ENCODE results near the gene ARHGEF37. TPM values are rescaled to one million over a fixed set of nuclear protein-coding genes. Genes with fewer than 3 reads are reported as not detected.

The ARHGEF37 gene
- total and polyA plus RNA-seq, 2 donors (not counting 1 experiment from before 2014, with no cell fraction given): 0.31 to 5.3 TPM

DNA sequence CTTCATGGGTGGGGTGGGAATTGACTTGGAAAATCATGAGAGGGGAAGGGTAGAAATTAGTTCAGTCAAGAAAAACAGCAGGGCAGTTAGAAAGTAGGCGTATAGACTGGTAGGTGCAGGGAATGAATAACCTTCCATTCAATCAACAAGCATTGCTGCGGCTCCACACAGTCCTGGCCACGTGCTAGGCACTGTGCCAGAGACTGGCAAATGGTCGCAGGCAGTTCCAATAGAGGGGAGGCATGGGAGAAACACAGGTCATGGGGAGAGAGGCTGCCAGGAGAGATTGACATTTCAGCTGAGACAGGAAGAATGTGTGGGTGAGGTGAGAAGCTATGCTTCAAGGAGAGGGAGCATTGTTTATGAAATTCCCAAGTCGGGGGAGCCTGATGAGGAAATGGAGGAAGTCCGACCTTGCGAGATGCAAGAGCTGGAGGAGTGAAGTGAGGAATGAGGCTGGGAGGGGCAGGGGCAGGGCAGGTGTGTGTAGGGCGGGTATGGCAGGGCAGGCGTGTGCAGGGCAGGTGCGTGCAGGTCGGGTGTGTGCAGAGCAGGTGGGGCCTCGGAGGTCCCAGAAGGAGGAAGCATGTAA, 94.4 kb downstream of the ARHGEF37 start:
- peaks cover 6% of the 10 kb centered on the region for H3K27me3 ChIP-seq (ENCODE audit: control insufficient read depth, insufficient read depth, low read length)
- H3K27ac ChIP-seq (ENCODE audit: insufficient read depth, low read length): no peak overlapping the region
- no peak overlapping the region for H3K4me2 ChIP-seq (ENCODE audit: extremely low read depth, insufficient read depth, low read length)
- H3K9me3 ChIP-seq (ENCODE audit: control insufficient read depth, insufficient read depth, low read depth, low read length): no peaks in the 10 kb centered on the region
- no peak overlapping the region for H2AFZ ChIP-seq (ENCODE audit: low read length)
- TF ChIP-seq EZH2 (IDR thresholded peaks at IDR 0.05; ENCODE audit: low read length, missing control alignments): no peak
- TF ChIP-seq, protein P1, sequence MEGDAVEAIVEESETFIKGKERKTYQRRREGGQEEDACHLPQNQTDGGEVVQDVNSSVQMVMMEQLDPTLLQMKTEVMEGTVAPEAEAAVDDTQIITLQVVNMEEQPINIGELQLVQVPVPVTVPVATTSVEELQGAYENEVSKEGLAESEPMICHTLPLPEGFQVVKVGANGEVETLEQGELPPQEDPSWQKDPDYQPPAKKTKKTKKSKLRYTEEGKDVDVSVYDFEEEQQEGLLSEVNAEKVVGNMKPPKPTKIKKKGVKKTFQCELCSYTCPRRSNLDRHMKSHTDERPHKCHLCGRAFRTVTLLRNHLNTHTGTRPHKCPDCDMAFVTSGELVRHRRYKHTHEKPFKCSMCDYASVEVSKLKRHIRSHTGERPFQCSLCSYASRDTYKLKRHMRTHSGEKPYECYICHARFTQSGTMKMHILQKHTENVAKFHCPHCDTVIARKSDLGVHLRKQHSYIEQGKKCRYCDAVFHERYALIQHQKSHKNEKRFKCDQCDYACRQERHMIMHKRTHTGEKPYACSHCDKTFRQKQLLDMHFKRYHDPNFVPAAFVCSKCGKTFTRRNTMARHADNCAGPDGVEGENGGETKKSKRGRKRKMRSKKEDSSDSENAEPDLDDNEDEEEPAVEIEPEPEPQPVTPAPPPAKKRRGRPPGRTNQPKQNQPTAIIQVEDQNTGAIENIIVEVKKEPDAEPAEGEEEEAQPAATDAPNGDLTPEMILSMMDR (conservative IDR thresholded peaks at IDR 0.05 in 1 of 2, IDR thresholded peaks at IDR 0.05 in 1 of 2; ENCODE audit: low read depth in 1 of 2, low read length in 2 of 2): no peak
- no peaks in the 10 kb centered on the region for H3K79me2 ChIP-seq (ENCODE audit: control insufficient read depth, insufficient read depth, low read length)
- no peaks in the 10 kb centered on the region for H3K36me3 ChIP-seq (ENCODE audit: control insufficient read depth, insufficient read depth, low read length)
- H3K4me1 ChIP-seq (ENCODE audit: control insufficient read depth, extremely low read depth, insufficient read depth, low read length): no peaks in the 10 kb centered on the region
- H3K9ac ChIP-seq (ENCODE audit: insufficient read depth, low read length): no peak overlapping the region
- no peak overlapping the region for H3K4me3 ChIP-seq (replicated peaks in 1 of 4; ENCODE audit: control extremely low read depth in 1 of 4, insufficient read depth in 1 of 4, low read depth in 3 of 4, low read length in 4 of 4)
- no peaks in the 10 kb centered on the region for H4K20me1 ChIP-seq (ENCODE audit: control insufficient read depth, extremely low read depth, insufficient read depth, low read length)
- no peak for DNase-seq (ENCODE audit: low read depth in 2 of 2)

DNA sequence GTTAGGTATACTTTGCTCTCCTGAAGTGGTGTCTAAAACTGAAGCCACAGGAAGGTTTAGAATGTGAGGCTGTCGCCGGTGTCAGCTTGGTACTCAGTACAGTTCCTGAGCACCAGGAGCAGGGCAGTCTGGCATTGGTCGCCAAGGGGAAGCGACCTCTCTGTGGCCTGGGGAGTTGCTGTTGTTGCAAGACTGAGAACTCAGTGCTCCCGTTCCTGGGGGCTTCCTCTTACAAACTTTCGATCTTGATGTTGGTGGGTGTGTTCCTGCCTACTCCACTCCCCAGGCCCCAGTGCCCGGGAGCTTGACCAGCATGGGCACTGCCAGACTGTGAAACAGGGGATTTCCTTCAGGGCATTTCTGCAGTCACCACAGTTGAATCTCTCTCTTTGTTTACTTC, 96.4 kb downstream of the ARHGEF37 start:
- Histone ChIP-seq H3K4me2 (ENCODE audit: extremely low read depth, insufficient read depth, low read length) (no peak overlapping the region), H3K9me3 (ENCODE audit: control insufficient read depth, insufficient read depth, low read depth, low read length) (no peaks in the 10 kb centered on the region), H3K79me2 (ENCODE audit: control insufficient read depth, insufficient read depth, low read length) (no peaks in the 10 kb centered on the region), H3K9ac (ENCODE audit: insufficient read depth, low read length) (no peak overlapping the region), H2AFZ (ENCODE audit: low read length) (no peak overlapping the region), H3K4me1 (ENCODE audit: control insufficient read depth, extremely low read depth, insufficient read depth, low read length) (no peaks in the 10 kb centered on the region), H3K27me3 (ENCODE audit: control insufficient read depth, insufficient read depth, low read length) (peaks cover 13% of the 10 kb centered on the region), H3K36me3 (ENCODE audit: control insufficient read depth, insufficient read depth, low read length) (no peaks in the 10 kb centered on the region), H3K4me3 (replicated peaks in 1 of 4; ENCODE audit: control extremely low read depth in 1 of 4, insufficient read depth in 1 of 4, low read depth in 3 of 4, low read length in 4 of 4) (no peak overlapping the region), H4K20me1 (ENCODE audit: control insufficient read depth, extremely low read depth, insufficient read depth, low read length) (no peaks in the 10 kb centered on the region), H3K27ac (ENCODE audit: insufficient read depth, low read length) (no peak overlapping the region)
- TF ChIP-seq, protein P1 (conservative IDR thresholded peaks at IDR 0.05 in 1 of 2, IDR thresholded peaks at IDR 0.05 in 1 of 2; ENCODE audit: low read depth in 1 of 2, low read length in 2 of 2): no peak
- no peak for TF ChIP-seq EZH2 (IDR thresholded peaks at IDR 0.05; ENCODE audit: low read length, missing control alignments)
- DNase-seq (ENCODE audit: low read depth in 2 of 2): no peak

DNA sequence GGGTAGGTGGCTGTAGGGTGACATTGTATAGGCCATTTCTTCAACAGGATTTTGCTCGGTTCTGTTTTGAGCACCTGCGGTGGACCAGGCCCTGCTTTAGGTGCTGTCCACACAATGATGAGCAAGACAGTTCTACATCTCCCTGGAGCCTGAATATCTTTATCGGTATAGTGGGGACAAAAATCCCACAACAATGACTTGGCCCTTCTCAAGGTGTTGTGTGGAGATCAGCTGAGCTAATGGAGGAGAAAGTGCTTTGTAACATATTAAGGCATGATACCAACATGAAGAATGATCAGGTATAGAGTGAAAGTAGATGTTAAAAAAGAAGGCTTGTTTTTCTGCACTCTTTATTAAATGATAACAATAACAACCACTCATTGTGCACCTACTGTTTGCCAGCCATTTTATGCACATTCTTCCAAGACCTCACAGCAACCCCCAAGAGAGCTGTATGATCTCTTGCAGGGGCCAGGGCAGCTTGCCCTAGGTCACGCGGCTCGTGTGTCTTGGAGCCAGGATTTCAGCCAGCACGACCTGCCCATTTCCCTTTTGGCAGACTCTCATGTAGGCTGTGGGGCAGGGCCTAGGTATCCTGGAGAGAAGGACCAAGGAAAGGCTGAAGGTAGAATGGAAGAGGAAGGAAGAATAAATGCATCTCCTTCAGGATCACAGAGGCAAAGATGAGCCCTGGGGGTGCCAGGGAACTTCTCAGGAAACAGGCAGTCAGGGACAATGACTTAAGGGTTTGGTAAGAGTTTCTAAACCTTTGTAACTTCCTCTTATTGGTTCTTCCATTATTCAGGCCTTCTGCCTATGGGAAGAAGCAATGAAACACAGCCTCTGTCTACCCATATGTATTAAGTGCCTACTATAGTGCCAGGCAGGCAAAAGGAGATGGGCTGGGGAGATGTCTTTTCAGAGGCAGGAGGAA, 98.8 kb downstream of the ARHGEF37 start:
- no peak for DNase-seq (ENCODE audit: low read depth in 2 of 2)
- TF ChIP-seq, protein P1 (conservative IDR thresholded peaks at IDR 0.05 in 1 of 2, IDR thresholded peaks at IDR 0.05 in 1 of 2; ENCODE audit: low read depth in 1 of 2, low read length in 2 of 2): no peak
- no peak for TF ChIP-seq EZH2 (IDR thresholded peaks at IDR 0.05; ENCODE audit: low read length, missing control alignments)
- no peak overlapping the region for H2AFZ ChIP-seq (ENCODE audit: low read length)
- no peaks in the 10 kb centered on the region for H3K79me2 ChIP-seq (ENCODE audit: control insufficient read depth, insufficient read depth, low read length)
- H4K20me1 ChIP-seq (ENCODE audit: control insufficient read depth, extremely low read depth, insufficient read depth, low read length): no peaks in the 10 kb centered on the region
- no peaks in the 10 kb centered on the region for H3K9me3 ChIP-seq (ENCODE audit: control insufficient read depth, insufficient read depth, low read depth, low read length)
- no peaks in the 10 kb centered on the region for H3K36me3 ChIP-seq (ENCODE audit: control insufficient read depth, insufficient read depth, low read length)
- H3K4me3 ChIP-seq (replicated peaks in 1 of 4; ENCODE audit: control extremely low read depth in 1 of 4, insufficient read depth in 1 of 4, low read depth in 3 of 4, low read length in 4 of 4): no peak overlapping the region
- no peak overlapping the region for H3K27ac ChIP-seq (ENCODE audit: insufficient read depth, low read length)
- H3K4me1 ChIP-seq (ENCODE audit: control insufficient read depth, extremely low read depth, insufficient read depth, low read length): no peaks in the 10 kb centered on the region
- H3K9ac ChIP-seq (ENCODE audit: insufficient read depth, low read length): no peak overlapping the region
- no peak overlapping the region for H3K4me2 ChIP-seq (ENCODE audit: extremely low read depth, insufficient read depth, low read length)
- H3K27me3 ChIP-seq (ENCODE audit: control insufficient read depth, insufficient read depth, low read length): peaks cover 8% of the 10 kb centered on the region

Data from fibroblast of lung (primary cell).